Testis (tissue), 2 donors: Measurements from ENCODE around the gene HAUS8.

Experiments
- POLR2A ChIP-seq: fragments of 450-650 bp; IDR thresholded peaks from one replicate; pipeline ENCODE4 v1.6.1; 2017; ENCODE audit warnings: antibody characterized with exemption, mild to moderate bottlenecking, moderate library complexity
- TF ChIP-seq, protein P1 (sequence below), 3 experiments: fragments of 450-650 bp in 2 of 3; fragments of 200-600 bp in 1 of 3; sonication (generic) in 1 of 3; IDR thresholded peaks; one replicate each; pipeline ENCODE4 v1.5.1; 2016 to 2019; ENCODE audit warnings: antibody characterized with exemption in 3 of 3, mild to moderate bottlenecking in 2 of 3, moderate library complexity in 1 of 3

DNA sequence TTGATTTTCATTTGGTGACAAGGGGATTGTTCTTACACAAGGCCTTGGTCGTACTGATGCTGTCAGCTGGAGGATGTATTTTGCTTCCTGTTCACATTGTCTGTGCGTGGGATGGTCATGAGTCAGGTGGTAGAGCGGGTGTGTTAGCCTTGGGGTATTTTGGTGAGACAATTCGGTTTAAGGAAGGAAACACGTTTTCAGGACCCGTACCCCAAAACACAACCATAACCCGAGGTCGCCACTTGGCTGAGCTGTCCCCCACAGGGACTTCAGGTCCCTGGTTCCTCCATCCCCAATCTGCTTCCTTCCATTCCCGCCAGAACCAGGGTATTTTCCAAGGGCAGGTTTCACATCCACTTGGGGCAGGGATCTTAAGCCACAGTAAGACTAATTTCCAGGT is 15.3 kb upstream of the HAUS8 start:
- TF ChIP-seq, protein P1, sequence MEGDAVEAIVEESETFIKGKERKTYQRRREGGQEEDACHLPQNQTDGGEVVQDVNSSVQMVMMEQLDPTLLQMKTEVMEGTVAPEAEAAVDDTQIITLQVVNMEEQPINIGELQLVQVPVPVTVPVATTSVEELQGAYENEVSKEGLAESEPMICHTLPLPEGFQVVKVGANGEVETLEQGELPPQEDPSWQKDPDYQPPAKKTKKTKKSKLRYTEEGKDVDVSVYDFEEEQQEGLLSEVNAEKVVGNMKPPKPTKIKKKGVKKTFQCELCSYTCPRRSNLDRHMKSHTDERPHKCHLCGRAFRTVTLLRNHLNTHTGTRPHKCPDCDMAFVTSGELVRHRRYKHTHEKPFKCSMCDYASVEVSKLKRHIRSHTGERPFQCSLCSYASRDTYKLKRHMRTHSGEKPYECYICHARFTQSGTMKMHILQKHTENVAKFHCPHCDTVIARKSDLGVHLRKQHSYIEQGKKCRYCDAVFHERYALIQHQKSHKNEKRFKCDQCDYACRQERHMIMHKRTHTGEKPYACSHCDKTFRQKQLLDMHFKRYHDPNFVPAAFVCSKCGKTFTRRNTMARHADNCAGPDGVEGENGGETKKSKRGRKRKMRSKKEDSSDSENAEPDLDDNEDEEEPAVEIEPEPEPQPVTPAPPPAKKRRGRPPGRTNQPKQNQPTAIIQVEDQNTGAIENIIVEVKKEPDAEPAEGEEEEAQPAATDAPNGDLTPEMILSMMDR (IDR thresholded peaks at IDR 0.05): no peak
- TF ChIP-seq POLR2A: no peak
